ENCODE results near the gene FNIP1. TPM values are rescaled to one million over a fixed set of nuclear protein-coding genes. Genes with fewer than 3 reads are reported as not detected.

Gene FNIP1
- total and polyA plus RNA-seq, 9 of the 15 experiments (the other 6 are each of a cell fraction or from before 2014, with no cell fraction given) = 5.0 to 32.8 (median 18.4) TPM

- peak; percentile 81 for TF ChIP-seq ATF3 (IDR thresholded peaks at IDR 0.05)
- TF ChIP-seq ATF3 (CRISPR knock-in tag; conservative IDR thresholded peaks at IDR 0.05) = no peak
- TF ChIP-seq EP300 (IDR thresholded peaks at IDR 0.05; ENCODE audit: low read length) = peak; percentile 33
- peak; percentile 43; the same call in 1 of the 2 replicates for TF ChIP-seq DPF2 (IDR thresholded peaks at IDR 0.05)
- TF ChIP-seq ZBTB9 (CRISPR knock-in tag; IDR thresholded peaks at IDR 0.05) = no peak
- no peak for TF ChIP-seq SP2 (IDR thresholded peaks at IDR 0.05; ENCODE audit: extremely low read depth, low read depth, low read length, poor library complexity, severe bottlenecking)
- no peak for TF ChIP-seq NKRF (IDR thresholded peaks at IDR 0.05; ENCODE audit: borderline replicate concordance)
- peak; percentile 60 for TF ChIP-seq SMAD4 (CRISPR knock-in tag; conservative IDR thresholded peaks at IDR 0.05)
- no peak for TF ChIP-seq ELK3 (CRISPR knock-in tag; IDR thresholded peaks at IDR 0.05)
- peak; percentile 58 for TF ChIP-seq THRA (IDR thresholded peaks at IDR 0.05)
- peak; percentile 56; the same call in 1 of the 2 replicates for TF ChIP-seq ETV1 (tag; conservative IDR thresholded peaks at IDR 0.05; ENCODE audit: low read depth)
- peak; percentile 73 for TF ChIP-seq ATF7 (IDR thresholded peaks at IDR 0.05)
- TF ChIP-seq CEBPB (tag; IDR thresholded peaks at IDR 0.05) = peak; percentile 18; the same call in 1 of the 2 replicates
- TF ChIP-seq CHD2 (IDR thresholded peaks at IDR 0.05; ENCODE audit: low read depth, low read length) = no peak
- peak; percentile 47; the same call in 1 of the 2 replicates for TF ChIP-seq ARID1B (IDR thresholded peaks at IDR 0.05)
- peak; percentile 39; the same call in 1 of the 2 replicates for TF ChIP-seq ESRRA (IDR thresholded peaks at IDR 0.05; ENCODE audit: borderline replicate concordance, low read depth)
These were observed 189.4 kb downstream of the FNIP1 start (continued) for GRCh38 chr5:131607418-131607817.

Measured in K562 (cell line).